Suprapubic skin (tissue), 3 donors: Measurements from ENCODE around the gene MAGI1.

Source experiments
- CTCF ChIP-seq, 2 donors: fragments of 200-600 bp in 1 of 2; fragments of 450-650 bp in 1 of 2; sonication (generic) in 1 of 2; IDR thresholded peaks; one replicate each; pipeline ENCODE4 v1.5.1; 2016 to 2019; ENCODE audit warnings: antibody characterized with exemption in 2 of 2, mild to moderate bottlenecking in 1 of 2, moderate library complexity in 1 of 2
- EP300 ChIP-seq: sonication (generic); formaldehyde crosslinking; IDR thresholded peaks from one replicate; pipeline ENCODE4 v1.6.1; 2017; ENCODE audit warnings: antibody characterized with exemption

- TF ChIP-seq EP300 = no peak
- TF ChIP-seq CTCF (IDR thresholded peaks at IDR 0.05) = no peak
Observed at GRCh38 chr3:65564483-65564882, 474.2 kb downstream of the MAGI1 start.
